AG08395 (cell line): ENCODE measurements around the gene KCNN1.
"Not testable (repeated sequence)": the region's sequence is repeated elsewhere in the genome, so short reads cannot be mapped to it uniquely, and the experiment has no call there.

ENCODE experiments used
- DNase-seq: peaks from one replicate; pipeline ENCODE4 v3.0.0; 2012; ENCODE audit warnings: mixed read lengths, low spot score

KCNN1 gene

DNA sequence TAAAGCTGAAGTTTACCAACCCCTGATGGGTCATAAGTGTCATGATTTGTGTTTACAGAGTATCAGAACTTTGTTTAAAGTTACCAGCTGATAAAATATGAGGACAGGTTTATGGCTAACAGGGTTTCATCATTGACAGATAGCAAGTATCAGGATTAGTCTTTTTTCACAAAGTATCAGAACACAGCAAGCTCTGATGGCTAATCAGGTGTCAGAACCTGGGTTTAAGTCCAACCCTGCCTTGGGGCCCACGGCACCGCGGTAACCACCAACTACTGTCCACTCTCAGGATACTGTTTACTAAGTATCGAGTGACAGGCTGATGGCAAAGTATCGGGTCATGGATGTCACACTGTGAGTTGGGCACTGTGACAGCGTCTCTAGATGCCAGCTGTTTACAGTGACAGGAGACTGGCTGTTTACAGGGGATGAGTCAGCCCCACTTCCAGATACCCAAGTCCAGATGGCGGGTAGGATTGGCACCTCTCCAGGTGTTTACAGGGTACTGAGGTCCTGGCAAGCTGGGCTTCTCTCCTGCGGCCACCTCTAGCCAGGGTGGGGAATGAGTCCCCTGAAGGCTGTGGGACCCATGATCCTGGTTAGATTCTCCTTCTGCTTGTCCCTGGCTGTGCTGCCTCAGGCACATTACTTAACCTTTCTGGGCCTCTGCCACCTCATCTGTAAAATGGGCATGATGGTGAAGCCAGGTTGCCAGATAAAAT, 62.9 kb downstream of the KCNN1 start:
- peak; percentile 50 for DNase-seq

DNA sequence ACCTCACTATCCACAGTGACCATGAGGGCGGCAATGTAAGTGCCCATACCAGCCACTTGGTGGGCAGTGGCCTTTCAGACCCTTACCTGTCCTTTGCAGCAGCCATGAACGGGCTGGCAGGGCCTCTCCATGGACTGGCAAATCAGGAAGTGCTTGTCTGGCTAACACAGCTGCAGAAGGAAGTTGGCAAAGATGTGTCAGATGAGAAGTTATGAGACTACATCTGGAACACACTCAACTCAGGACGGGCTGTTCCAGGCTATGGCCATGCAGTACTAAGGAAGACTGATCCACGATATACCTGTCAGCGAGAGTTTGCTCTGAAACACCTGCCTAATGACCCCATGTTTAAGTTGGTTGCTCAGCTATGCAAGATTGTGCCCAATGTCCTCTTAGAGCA, 64.5 kb downstream of the KCNN1 start:
- not testable (repeated sequence) for DNase-seq

DNA sequence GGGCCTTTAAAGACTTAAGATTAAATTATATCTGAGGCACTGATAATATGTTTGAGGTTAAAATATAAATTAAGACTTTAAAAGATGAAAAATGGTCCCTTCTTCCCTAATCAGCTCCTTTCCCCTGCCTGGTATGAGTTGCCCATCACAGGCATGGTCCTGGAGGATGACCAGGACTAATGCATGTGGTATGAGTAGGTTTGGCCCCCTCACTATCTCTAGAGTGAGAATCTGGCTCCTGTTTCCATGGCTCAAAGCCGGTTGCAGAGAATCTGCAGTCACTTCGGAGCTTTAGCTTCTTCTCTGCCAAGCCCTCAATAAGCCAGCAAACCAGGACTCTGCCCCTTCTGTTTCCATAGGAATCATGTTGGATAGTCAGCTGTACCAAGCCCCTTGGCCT, 65.2 kb downstream of the KCNN1 start:
- DNase-seq, result not testable (repeated sequence)

DNA sequence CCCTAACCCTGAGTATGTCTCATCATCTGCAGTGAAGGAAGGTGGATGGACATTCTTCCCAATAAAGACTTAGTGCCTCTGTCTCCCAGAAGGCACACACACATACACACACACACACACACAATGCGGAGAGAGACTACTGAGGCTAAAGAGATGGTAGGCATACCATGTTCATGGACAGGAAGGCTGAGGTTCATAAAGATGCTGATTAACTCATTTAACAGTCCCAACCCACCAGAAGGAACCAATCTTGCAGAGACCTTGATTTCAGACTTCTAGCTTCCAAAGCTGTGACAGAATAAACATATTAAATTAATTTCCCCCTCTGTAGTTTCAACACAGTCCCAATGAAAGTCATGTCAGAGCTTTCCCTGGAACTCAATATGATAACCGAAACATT, 74.1 kb downstream of the KCNN1 start:
- DNase-seq, result no peak

DNA sequence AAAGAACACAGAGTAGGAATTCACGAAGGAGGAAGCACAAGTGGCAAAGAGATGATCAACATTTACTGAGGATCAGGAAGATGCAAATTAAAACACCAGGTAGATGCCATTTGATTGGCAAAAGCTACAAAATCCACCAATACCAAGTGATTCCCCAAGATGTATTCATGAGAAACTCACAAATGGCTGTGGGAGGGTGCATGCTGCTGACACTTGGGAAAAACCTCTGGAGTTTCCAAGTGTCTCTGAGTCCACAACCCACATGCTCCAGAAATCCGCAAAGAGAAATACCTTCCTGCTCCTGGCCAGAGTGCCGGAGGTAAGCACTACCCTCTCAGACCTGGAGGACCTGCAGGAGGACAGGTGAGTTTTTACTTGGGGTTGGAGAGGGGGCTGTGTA, 76.8 kb downstream of the KCNN1 start:
- no peak for DNase-seq

DNA sequence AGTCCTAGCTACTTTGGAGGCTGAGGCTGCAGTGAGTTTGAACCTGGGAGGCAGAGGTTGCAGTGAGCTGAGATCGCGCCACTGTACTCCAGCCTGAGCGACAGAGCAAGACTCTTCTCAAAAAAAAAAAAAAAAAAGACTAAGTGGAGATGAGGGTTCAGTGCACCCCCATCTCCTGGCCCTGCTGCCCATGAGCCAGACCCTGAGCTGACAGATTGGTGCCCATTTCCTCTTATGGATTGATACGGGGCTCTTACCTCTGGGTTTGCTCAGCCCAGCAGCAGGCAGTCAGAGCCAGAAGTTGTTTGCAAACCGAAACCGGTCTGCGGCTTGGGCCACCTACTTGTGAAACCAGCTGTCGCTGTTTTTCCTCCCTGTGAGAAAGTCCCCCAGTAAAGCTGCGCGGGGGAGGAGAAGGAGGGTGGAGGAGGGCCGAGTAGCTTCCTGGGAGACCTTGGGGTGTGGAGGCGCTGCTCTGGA, 78.0 kb downstream of the KCNN1 start:
- DNase-seq, result peak; percentile 72

DNA sequence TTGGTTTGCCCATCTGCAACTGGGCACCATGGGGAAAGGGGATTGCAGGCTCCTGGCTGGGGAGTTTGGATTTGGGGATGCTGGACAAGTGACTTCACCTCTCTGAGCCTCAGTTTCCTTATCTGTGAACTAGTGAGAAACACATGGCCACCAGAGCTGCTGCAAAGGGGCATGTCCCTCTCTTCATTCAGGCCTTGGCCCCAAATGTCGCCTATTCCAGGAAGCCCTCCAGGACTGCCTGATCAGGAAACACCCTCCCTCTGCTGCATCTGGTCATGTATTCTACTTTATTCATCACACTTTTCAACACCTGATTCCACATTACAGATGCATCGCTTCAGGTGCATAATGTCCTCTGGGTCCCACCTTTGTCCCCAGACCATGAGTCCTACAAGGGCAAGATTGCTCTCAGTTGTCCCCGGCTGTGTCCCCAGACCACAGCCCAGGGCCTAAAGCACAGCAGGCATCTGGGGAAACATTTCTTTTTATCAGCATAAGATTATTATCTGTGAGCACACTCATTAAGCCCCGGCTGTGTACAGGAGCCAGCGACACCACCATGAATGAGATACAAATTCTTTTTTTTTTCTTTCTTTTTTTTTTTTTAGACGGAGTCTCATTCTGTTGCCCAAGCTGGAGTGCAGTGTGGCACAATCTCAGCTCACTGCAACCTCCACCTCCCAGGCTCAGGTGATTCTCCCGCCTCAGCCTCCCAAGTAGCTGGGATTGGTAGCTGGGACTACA, 78.6 kb downstream of the KCNN1 start:
- DNase-seq, result no peak

DNA sequence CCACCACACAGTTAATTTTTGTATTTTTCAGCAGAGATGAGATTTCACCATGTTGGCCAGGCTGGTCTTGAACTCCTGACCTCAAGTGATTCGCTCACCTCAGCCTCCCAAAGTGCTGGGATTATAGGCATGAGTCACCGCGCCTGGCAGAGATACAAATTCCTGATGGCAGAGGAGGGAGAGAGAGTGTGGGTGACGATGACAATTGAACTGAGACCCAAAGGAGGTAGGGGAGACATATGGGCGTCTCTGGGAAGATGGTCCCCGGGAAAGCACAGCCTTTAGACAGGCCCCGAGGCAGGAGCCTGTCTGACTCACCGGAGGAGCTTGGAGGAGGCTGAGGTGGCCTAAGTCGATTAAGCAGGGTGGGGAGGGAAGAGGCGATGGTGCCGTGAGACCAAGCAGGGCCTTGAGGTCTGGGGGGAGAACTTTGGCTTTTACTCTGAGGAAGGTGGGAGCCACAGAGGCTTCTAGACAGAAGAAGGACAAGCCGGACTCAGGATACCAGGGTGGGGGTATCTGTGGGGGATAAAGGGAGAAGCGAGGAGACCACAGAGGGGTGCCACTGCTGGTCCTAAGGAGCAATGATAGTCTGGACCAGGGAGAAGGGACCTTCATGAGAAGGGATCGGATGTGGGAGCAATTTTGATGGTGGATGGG, 79.3 kb downstream of the KCNN1 start:
- DNase-seq, result peak; percentile 74

DNA sequence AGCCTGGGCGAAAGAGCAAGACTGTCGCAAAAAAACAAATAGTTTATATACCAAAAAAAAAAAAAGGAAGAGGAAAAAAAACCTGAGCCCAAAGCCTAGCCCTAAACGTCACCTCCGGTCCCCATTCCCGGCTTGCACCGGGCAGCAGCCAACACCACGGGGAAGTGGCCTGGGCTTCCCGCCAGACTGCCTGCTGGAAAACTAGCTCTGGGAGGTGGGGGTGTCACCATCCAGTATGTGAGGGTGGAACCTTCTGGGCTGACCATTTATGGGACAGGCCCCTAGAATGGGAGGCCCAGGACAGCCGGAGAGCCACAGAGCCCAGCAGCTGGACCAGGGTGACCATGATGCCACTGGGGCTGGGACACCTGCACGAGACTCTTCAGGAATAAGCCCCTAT, 82.5 kb downstream of the KCNN1 start:
- peak; percentile 79 for DNase-seq
